OCI-LY1 (cell line): ENCODE measurements around the gene HOXD3.

Source experiments
- H2AFZ ChIP-seq: fragments of 200-600 bp; sonication (generic), shearing (Covaris generic); 2 replicates; pipeline ENCODE4 v1.6.0; 2014; ENCODE audit warnings: antibody characterized with exemption, mild to moderate bottlenecking, low read length
- H3F3A ChIP-seq: fragments of 200-600 bp; sonication (generic), shearing (Covaris generic); 2 replicates; pipeline ENCODE4 v1.6.0; 2014; ENCODE audit warnings: mild to moderate bottlenecking, antibody characterized with exemption, low read length, moderate library complexity; ENCODE audit not compliant: insufficient read depth
- H3K27ac ChIP-seq: fragments of 200-600 bp; sonication (generic); 2 replicates; pipeline ENCODE4 v1.5.1; 2014; ENCODE audit warnings: low read length, mixed run types, mild to moderate bottlenecking, low read depth; ENCODE audit not compliant: poor library complexity, severe bottlenecking
- H3K27me3 ChIP-seq: fragments of 200-600 bp; sonication (generic); 2 replicates; pipeline ENCODE4 v1.6.0; 2014; ENCODE audit warnings: antibody characterized with exemption, mild to moderate bottlenecking, low read length, moderate library complexity; ENCODE audit not compliant: insufficient read depth
- H3K36me3 ChIP-seq: fragments of 200-600 bp; sonication (generic); 2 replicates; pipeline ENCODE4 v1.6.1; 2014; ENCODE audit warnings: mild to moderate bottlenecking, antibody characterized with exemption, low read length, moderate library complexity, mixed read lengths; ENCODE audit not compliant: insufficient read depth
- H3K4me1 ChIP-seq: fragments of 200-600 bp; sonication (generic); 2 replicates; pipeline ENCODE4 v1.5.1; 2014; ENCODE audit warnings: mild to moderate bottlenecking, low read length, moderate library complexity; ENCODE audit not compliant: insufficient read depth, severe bottlenecking
- H3K4me2 ChIP-seq: fragments of 200-600 bp; sonication (generic), shearing (Covaris generic); 2 replicates; pipeline ENCODE4 v1.6.1; 2014; ENCODE audit warnings: low read length
- H3K4me3 ChIP-seq: fragments of 200-600 bp; sonication (generic); 2 replicates; pipeline ENCODE4 v1.5.1; 2014; ENCODE audit warnings: low read length, low read depth, mild to moderate bottlenecking, mixed read lengths; ENCODE audit not compliant: poor library complexity, severe bottlenecking
- H3K79me2 ChIP-seq: fragments of 200-600 bp; shearing (Covaris generic); 2 replicates; pipeline ENCODE4 v1.6.1; 2016; ENCODE audit warnings: mixed run types, low read length, mixed read lengths; ENCODE audit not compliant: insufficient read depth
- H3K9ac ChIP-seq: fragments of 200-600 bp; sonication (generic), shearing (Covaris generic); 2 replicates; pipeline ENCODE4 v1.6.1; 2014; ENCODE audit warnings: mild to moderate bottlenecking, low read length, mixed read lengths
- H3K9me2 ChIP-seq: fragments of 200-600 bp; sonication (generic), shearing (Covaris generic); 2 replicates; pipeline ENCODE4 v1.6.1; 2014; ENCODE audit warnings: low read depth, mild to moderate bottlenecking, low read length, mixed read lengths
- H3K9me3 ChIP-seq: fragments of 200-600 bp; shearing (Covaris generic); 2 replicates; pipeline ENCODE4 v1.6.1; 2014; ENCODE audit warnings: low read length, mixed read lengths
- H4K20me1 ChIP-seq: fragments of 200-600 bp; sonication (generic), shearing (Covaris generic); 2 replicates; pipeline ENCODE4 v1.6.0; 2016; ENCODE audit warnings: mild to moderate bottlenecking, low read length; ENCODE audit not compliant: insufficient read depth
- EZH2 ChIP-seq: fragments of 200-600 bp; sonication (generic), shearing (Covaris generic); IDR thresholded peaks from 2 replicates; pipeline ENCODE4 v1.8.0; 2017; ENCODE audit warnings: borderline replicate concordance, mixed run types, mild to moderate bottlenecking, antibody characterized with exemption, low read length, moderate library complexity, mixed read lengths
- TF ChIP-seq, protein P1 (sequence below): fragments of 200-600 bp; sonication (generic), shearing (Covaris generic); IDR thresholded peaks from 2 replicates; pipeline ENCODE4 v1.5.1; 2017; ENCODE audit warnings: mild to moderate bottlenecking, antibody characterized with exemption, low read length, moderate library complexity, mixed read lengths

Gene HOXD3

DNA sequence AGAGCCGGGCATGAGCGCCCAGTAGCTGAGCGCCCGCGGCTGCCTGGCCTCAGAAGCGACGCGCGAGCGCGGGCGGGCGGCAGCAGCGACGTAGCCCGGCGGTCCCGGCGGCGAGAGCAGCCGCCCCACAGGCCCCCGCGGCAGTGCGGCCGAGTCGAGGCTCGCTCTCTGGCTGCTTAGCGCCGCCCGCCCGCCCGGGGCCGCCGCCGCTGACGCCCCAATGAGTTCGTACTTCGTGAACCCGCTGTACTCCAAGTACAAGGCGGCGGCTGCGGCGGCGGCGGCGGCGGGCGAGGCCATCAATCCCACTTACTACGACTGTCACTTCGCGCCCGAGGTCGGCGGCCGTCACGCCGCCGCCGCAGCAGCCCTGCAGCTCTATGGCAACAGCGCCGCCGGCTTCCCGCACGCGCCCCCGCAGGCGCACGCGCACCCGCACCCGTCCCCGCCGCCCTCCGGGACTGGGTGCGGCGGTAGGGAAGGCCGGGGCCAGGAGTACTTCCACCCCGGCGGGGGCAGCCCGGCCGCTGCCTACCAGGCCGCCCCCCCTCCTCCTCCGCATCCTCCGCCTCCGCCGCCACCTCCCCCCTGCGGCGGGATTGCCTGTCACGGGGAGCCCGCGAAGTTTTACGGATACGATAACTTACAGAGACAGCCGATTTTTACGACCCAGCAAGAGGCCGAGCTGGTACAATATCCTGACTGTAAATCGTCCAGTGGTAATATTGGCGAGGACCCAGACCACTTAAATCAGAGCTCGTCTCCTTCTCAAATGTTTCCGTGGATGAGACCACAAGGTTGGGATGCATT, 26.8 kb upstream of the HOXD3 start:
- Histone ChIP-seq H2AFZ (no peak overlapping the region), H3K27me3 (no peaks in the 10 kb centered on the region; the same call in none of the 2 replicates), H3K4me1 (no peaks in the 10 kb centered on the region), H3K9ac (no peak overlapping the region), H3K9me3 (no peaks in the 10 kb centered on the region), H3K9me2 (no peaks in the 10 kb centered on the region), H3K4me3 (no peak overlapping the region), H4K20me1 (no peaks in the 10 kb centered on the region), H3K4me2 (no peak overlapping the region), H3F3A (no peaks in the 10 kb centered on the region), H3K36me3 (no peaks in the 10 kb centered on the region), H3K27ac (no peak overlapping the region), H3K79me2 (no peaks in the 10 kb centered on the region)
- TF ChIP-seq, protein P1, sequence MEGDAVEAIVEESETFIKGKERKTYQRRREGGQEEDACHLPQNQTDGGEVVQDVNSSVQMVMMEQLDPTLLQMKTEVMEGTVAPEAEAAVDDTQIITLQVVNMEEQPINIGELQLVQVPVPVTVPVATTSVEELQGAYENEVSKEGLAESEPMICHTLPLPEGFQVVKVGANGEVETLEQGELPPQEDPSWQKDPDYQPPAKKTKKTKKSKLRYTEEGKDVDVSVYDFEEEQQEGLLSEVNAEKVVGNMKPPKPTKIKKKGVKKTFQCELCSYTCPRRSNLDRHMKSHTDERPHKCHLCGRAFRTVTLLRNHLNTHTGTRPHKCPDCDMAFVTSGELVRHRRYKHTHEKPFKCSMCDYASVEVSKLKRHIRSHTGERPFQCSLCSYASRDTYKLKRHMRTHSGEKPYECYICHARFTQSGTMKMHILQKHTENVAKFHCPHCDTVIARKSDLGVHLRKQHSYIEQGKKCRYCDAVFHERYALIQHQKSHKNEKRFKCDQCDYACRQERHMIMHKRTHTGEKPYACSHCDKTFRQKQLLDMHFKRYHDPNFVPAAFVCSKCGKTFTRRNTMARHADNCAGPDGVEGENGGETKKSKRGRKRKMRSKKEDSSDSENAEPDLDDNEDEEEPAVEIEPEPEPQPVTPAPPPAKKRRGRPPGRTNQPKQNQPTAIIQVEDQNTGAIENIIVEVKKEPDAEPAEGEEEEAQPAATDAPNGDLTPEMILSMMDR = no peak

- TF ChIP-seq EZH2 = no peak
- TF ChIP-seq, protein P1 = no peak
- Histone ChIP-seq H2AFZ (no peak overlapping the region), H3K9ac (no peak overlapping the region), H3K79me2 (no peaks in the 10 kb centered on the region), H3K36me3 (no peaks in the 10 kb centered on the region), H3K27me3 (no peaks in the 10 kb centered on the region; the same call in none of the 2 replicates), H3K4me2 (no peak overlapping the region), H3F3A (no peaks in the 10 kb centered on the region), H4K20me1 (no peaks in the 10 kb centered on the region), H3K27ac (no peak overlapping the region), H3K9me3 (no peaks in the 10 kb centered on the region), H3K4me1 (no peaks in the 10 kb centered on the region), H3K9me2 (no peaks in the 10 kb centered on the region), H3K4me3 (no peak overlapping the region)
Measured at GRCh38 chr2:176130957-176131847, 25.9 kb upstream of the HOXD3 start.

- H3K4me1 ChIP-seq = no peaks in the 10 kb centered on the region
- H4K20me1 ChIP-seq = no peaks in the 10 kb centered on the region
- H3K9me2 ChIP-seq = no peaks in the 10 kb centered on the region
- H3F3A ChIP-seq = no peaks in the 10 kb centered on the region
- TF ChIP-seq, protein P1 = no peak
- TF ChIP-seq EZH2 = no peak
- no peak overlapping the region for H3K4me2 ChIP-seq
- H3K79me2 ChIP-seq = no peaks in the 10 kb centered on the region
- H3K27ac ChIP-seq = no peak overlapping the region
- H3K27me3 ChIP-seq = no peaks in the 10 kb centered on the region; the same call in 1 of the 2 replicates
- no peak overlapping the region for H2AFZ ChIP-seq
- no peaks in the 10 kb centered on the region for H3K36me3 ChIP-seq
- H3K4me3 ChIP-seq = no peak overlapping the region
- no peaks in the 10 kb centered on the region for H3K9me3 ChIP-seq
- H3K9ac ChIP-seq = no peak overlapping the region
Measured at GRCh38 chr2:176131848-176132158, 25.3 kb upstream of the HOXD3 start.
